ENCODE data around the gene ANO3.

Gene ANO3

GRCh38 chr11:26321516-26321915 is 10.4 kb upstream of the ANO3 start:
- Histone ChIP-seq H3K9ac (ENCODE audit: low read length) (no peak overlapping the region), H3K4me2 (ENCODE audit: low read length) (no peak overlapping the region), H3K27ac (ENCODE audit: low read length) (no peak overlapping the region), H3K27me3 (ENCODE audit: low read depth, low read length) (peaks cover 3% of the 10 kb centered on the region; the same call in 1 of the 2 replicates), H3K79me2 (ENCODE audit: low read length) (no peaks in the 10 kb centered on the region), H3K4me1 (ENCODE audit: low read length) (peaks cover 4% of the 10 kb centered on the region), H3K4me3 (ENCODE audit: low read length) (no peak overlapping the region), H3K9me3 (ENCODE audit: insufficient read depth, low read length) (no peaks in the 10 kb centered on the region), H3K36me3 (replicated peaks; ENCODE audit: low read depth, low read length) (no peaks in the 10 kb centered on the region), H2AFZ (ENCODE audit: low read depth, low read length) (no peak overlapping the region), H4K20me1 (ENCODE audit: insufficient read depth, low read length) (no peaks in the 10 kb centered on the region)
- TF ChIP-seq CTCF (IDR thresholded peaks at IDR 0.05; ENCODE audit: low read depth, low read length): no peak
- TF ChIP-seq EZH2phosphoT487 (IDR thresholded peaks at IDR 0.05; ENCODE audit: low read depth): no peak

- H3K9me3 ChIP-seq (ENCODE audit: insufficient read depth, low read length): no peaks in the 10 kb centered on the region
- H3K79me2 ChIP-seq (ENCODE audit: low read length): no peaks in the 10 kb centered on the region
- no peak overlapping the region for H2AFZ ChIP-seq (ENCODE audit: low read depth, low read length)
- no peak overlapping the region for H3K9ac ChIP-seq (ENCODE audit: low read length)
- no peaks in the 10 kb centered on the region for H3K27me3 ChIP-seq (ENCODE audit: low read depth, low read length)
- H3K4me3 ChIP-seq (ENCODE audit: low read length): no peak overlapping the region
- no peaks in the 10 kb centered on the region for H3K4me1 ChIP-seq (ENCODE audit: low read length)
- TF ChIP-seq CTCF (IDR thresholded peaks at IDR 0.05; ENCODE audit: low read depth, low read length) (no peak), EZH2phosphoT487 (IDR thresholded peaks at IDR 0.05; ENCODE audit: low read depth) (no peak)
- no peaks in the 10 kb centered on the region for H3K36me3 ChIP-seq (replicated peaks; ENCODE audit: low read depth, low read length)
- no peak overlapping the region for H3K27ac ChIP-seq (ENCODE audit: low read length)
- no peak overlapping the region for H3K4me2 ChIP-seq (ENCODE audit: low read length)
- no peaks in the 10 kb centered on the region for H4K20me1 ChIP-seq (ENCODE audit: insufficient read depth, low read length)
These were observed 9.4 kb upstream of the ANO3 start for GRCh38 chr11:26322335-26323067.

- Histone ChIP-seq H3K4me2 (ENCODE audit: low read length) (no peak overlapping the region), H3K36me3 (replicated peaks; ENCODE audit: low read depth, low read length) (no peaks in the 10 kb centered on the region), H3K9me3 (ENCODE audit: insufficient read depth, low read length) (no peaks in the 10 kb centered on the region), H3K9ac (ENCODE audit: low read length) (no peak overlapping the region), H3K27me3 (ENCODE audit: low read depth, low read length) (no peaks in the 10 kb centered on the region), H3K79me2 (ENCODE audit: low read length) (no peaks in the 10 kb centered on the region), H3K27ac (ENCODE audit: low read length) (no peak overlapping the region), H3K4me3 (ENCODE audit: low read length) (no peak overlapping the region), H3K4me1 (ENCODE audit: low read length) (no peaks in the 10 kb centered on the region), H2AFZ (ENCODE audit: low read depth, low read length) (no peak overlapping the region), H4K20me1 (ENCODE audit: insufficient read depth, low read length) (no peaks in the 10 kb centered on the region)
- TF ChIP-seq CTCF (IDR thresholded peaks at IDR 0.05; ENCODE audit: low read depth, low read length): no peak
- no peak for TF ChIP-seq EZH2phosphoT487 (IDR thresholded peaks at IDR 0.05; ENCODE audit: low read depth)
These were observed 8.1 kb upstream of the ANO3 start for GRCh38 chr11:26323837-26324236.

GRCh38 chr11:26324270-26324669 is 7.7 kb upstream of the ANO3 start:
- Histone ChIP-seq H3K79me2 (ENCODE audit: low read length) (no peaks in the 10 kb centered on the region), H3K9me3 (ENCODE audit: insufficient read depth, low read length) (no peaks in the 10 kb centered on the region), H3K4me3 (ENCODE audit: low read length) (no peak overlapping the region), H2AFZ (ENCODE audit: low read depth, low read length) (no peak overlapping the region), H3K27ac (ENCODE audit: low read length) (no peak overlapping the region), H3K9ac (ENCODE audit: low read length) (no peak overlapping the region), H4K20me1 (ENCODE audit: insufficient read depth, low read length) (no peaks in the 10 kb centered on the region), H3K27me3 (ENCODE audit: low read depth, low read length) (no peaks in the 10 kb centered on the region), H3K4me2 (ENCODE audit: low read length) (no peak overlapping the region), H3K36me3 (replicated peaks; ENCODE audit: low read depth, low read length) (no peaks in the 10 kb centered on the region), H3K4me1 (ENCODE audit: low read length) (no peaks in the 10 kb centered on the region)
- TF ChIP-seq EZH2phosphoT487 (IDR thresholded peaks at IDR 0.05; ENCODE audit: low read depth) (no peak), CTCF (IDR thresholded peaks at IDR 0.05; ENCODE audit: low read depth, low read length) (no peak)
